GM21515 (cell line): Measurements from ENCODE around the gene SPAST.
"Not testable (repeated sequence)": the region's sequence is repeated elsewhere in the genome, so short reads cannot be mapped to it uniquely, and the experiment has no call there.

ENCODE experiments used
- ATAC-seq: cut with Tn5 transposase; IDR thresholded peaks from one replicate; pipeline ENCODE4 v1.9.1; 2021; ENCODE audit not compliant: unreplicated experiment

Gene SPAST

GRCh38 chr2:32124660-32125059 is 61.3 kb downstream of the SPAST start:
- ATAC-seq: no peak

DNA sequence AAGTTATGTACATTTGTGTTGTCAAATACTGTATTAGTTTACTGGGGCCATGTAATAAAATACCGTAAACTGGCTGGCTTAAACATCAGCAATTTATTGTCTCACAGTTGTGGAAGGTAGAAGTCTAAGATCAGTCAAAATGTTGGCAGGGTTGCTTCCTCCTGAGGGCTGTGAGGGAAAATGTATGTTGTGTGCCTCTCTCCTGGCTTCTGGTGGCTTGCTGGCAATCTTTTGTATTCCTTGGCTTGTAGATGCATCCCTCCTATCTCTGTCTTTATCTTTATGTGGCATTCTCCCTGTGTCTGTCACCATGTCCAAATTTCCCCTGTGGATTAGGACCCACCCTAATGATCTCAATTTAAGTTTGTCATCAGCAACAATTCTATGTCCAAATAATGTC is 65.3 kb downstream of the SPAST start:
- no peak for ATAC-seq

DNA sequence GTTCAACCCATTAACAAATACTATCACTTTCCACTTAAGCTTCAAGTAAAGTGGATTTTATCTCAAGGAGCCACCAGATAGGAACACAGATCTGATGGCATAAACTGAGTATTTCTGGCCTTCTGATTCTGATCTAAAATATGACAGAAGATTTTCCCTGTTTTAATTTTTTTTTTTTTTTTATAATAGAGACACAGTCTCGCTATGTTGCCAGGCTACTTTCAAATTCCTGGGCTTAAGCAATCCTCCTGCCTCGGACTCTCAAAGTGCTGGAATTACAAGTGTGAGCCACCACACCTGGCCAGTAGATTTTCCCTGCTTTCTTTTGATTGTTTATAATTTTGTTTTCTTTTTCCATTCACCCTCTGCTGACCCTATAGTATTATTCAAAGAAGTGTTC is 65.7 kb downstream of the SPAST start:
- ATAC-seq: no peak

DNA sequence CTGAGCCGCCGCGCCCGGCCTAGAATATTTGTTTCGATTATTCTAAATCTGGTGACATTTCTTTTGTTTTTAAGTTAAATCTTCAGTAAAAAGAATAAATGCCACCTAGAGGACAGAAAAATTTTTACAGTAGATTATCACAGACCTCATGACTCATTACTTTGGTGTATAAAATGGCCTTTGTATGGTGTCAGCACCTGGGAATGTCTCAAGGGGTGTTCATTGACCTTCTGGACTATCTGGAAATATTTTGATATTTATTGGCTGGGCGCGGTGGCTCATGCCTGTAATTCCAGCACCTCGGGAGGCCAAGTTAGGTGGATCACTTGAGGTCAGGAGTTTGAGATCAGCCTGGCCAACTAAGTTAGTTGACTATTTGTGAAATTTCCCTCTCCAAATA is 72.1 kb downstream of the SPAST start:
- no peak for ATAC-seq

DNA sequence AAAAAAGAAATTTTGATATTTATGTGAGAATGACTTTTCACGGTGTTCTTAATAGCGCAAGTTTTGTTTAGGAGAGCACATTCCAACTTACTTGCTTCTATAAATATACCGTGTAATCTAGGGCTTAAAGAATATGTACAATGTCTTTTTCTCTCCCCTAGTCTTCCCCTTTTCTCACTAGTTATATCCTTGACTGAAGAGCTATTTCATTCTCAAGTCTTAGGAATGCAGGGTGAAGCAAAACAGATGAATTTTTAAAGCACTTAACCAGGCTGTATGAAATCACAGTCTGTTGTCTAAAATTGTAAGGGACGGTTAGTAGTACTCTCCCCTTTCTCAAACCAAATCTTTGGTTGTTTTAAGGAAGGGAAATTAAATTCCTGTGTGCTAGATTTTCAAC is 72.7 kb downstream of the SPAST start:
- ATAC-seq: no peak

GRCh38 chr2:32151544-32151943 is 88.2 kb downstream of the SPAST start:
- not testable (repeated sequence) for ATAC-seq

GRCh38 chr2:32159678-32160077 is 96.3 kb downstream of the SPAST start:
- ATAC-seq: no peak

GRCh38 chr2:32161296-32161695 is 97.9 kb downstream of the SPAST start:
- no peak for ATAC-seq

DNA sequence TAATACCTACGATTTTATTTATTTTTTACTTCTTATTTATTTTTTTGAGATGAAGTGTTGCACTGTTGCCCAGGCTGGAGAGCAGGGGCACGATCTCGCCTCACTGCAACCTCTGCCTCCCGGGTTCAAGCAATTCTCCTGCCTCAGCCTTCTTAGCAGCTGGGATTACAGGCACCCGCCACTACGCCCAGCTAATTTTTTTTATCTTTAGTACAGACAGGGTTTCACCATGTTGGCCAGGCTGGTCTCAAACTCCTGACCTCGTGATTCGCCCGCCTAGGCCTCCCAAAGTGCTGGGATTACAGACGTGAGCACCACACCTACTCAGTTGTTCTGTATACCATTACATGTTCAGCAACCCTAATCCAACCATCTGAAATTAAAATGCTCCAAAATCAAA is 100.9 kb downstream of the SPAST start:
- not testable (repeated sequence) for ATAC-seq

DNA sequence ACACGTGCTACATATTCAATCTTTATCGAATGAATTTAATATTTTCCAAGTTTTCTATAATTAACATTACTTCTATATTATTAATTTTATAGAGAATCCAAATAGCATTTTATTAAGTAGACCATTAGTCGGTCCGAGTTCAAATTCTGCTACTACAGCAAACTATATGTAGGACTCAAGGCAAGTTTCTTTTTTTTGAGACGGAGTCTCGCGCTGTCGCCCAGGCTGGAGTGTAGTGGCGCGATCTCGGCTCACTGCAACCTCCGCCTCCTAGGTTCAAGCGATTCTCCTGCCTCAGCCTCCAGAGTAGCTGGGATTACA is 101.6 kb downstream of the SPAST start:
- not testable (repeated sequence) for ATAC-seq

DNA sequence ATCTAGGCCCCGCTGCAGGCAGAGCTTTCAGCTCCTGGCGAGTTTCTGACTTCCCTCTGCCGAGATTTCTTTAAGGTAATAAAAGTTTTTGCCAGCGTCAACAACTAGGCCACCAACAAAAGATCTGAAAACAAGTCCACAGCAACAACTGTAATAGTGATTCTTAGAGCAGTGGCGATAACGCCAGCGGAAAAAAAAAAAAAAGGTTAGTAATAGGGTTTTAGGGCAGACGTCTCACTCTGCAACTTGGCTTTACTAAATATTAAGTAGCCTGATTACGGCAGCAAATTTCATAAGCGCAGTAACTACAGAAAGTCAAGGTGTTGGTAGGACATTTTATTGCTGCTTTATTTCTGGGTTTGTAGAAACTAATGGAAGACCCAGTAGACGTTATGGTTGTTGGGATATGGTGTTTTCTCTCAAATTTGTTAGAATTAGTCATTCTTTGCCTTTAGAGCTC is 102.8 kb downstream of the SPAST start:
- ATAC-seq: no peak

DNA sequence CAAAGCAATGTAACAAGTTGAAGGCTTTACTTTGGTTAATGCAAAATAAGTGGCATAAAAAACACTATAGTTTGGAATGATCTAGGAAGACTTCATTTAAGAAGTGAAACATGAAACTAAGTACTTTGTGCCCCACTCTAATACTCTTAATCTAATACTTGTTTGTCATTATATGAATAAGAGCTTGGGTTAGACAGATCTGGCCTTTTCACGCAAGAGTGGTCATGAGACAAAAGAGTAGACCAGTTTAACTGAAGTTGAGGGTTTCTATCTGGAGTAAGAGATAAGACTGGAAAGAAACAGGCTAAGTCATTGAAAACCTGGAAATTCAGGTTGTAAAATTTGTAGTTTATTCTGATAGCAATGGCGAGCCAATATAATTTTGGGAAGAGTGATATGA is 105.2 kb downstream of the SPAST start:
- ATAC-seq: no peak

DNA sequence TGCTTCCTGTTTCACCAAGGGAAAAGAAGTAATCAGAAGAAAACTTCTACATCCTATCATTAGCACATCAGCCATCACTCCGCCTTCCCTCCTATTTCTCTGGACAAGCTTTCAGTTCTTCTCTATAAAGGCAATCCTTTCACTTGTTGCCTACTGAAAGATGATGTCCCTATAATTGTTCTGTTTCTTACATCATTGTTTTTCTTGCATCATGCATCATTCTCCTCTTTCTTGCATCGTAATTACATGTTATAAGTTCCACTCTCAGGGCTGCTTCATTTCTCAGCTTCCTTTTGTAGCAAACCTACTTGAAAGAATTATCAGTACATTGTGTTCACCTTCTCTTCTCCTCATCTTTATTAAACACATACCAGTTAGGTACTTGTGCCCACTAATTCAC is 109.5 kb downstream of the SPAST start:
- ATAC-seq: no peak

DNA sequence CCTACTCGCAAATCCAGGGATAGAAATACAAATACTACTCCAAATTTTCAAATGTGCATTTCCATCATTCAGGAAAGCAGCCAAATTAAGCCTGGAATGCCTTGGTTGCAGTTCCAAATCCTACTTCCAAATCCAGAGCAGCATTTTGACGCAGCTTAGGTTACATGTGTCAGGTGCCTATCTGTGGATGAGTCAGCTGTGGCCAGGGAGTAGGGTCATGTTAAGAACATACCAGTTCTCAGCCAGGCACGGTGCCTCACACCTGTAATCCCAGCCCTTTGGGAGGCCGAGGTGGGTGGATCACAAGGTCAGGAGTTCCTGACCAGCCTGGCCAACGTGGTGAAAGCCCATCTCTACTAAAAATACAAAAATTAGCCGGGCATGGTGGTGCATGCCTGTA is 119.3 kb downstream of the SPAST start:
- no peak for ATAC-seq

GRCh38 chr2:32189011-32189410 is 125.7 kb downstream of the SPAST start:
- ATAC-seq: no peak

GRCh38 chr2:32192418-32192817 is 129.1 kb downstream of the SPAST start:
- no peak for ATAC-seq

- no peak for ATAC-seq
These were observed 137.5 kb downstream of the SPAST start for GRCh38 chr2:32200814-32201213.

- not testable (repeated sequence) for ATAC-seq
These were observed 140.1 kb downstream of the SPAST start for GRCh38 chr2:32203428-32203827.
